GM06990 (cell line): Measurements from ENCODE around the gene GNB1.

Experiments
- DNase-seq: peaks from one replicate; pipeline ENCODE4 v3.0.0-alpha.2; 2011; ENCODE audit not compliant: insufficient read length; ENCODE audit errors: extremely low read depth
- H3K27me3 ChIP-seq: replicated peaks from 2 replicates; pipeline ENCODE4 v1.6.0; 2011; ENCODE audit warnings: low read length; ENCODE audit not compliant: control insufficient read depth, insufficient read depth
- H3K36me3 ChIP-seq: 2 replicates; pipeline ENCODE4 v1.5.1; 2011; ENCODE audit warnings: low read length; ENCODE audit not compliant: control insufficient read depth, insufficient read depth
- H3K4me3 ChIP-seq: replicated peaks from 2 replicates; pipeline ENCODE4 v1.5.1; 2011; ENCODE audit warnings: low read depth, mild to moderate bottlenecking, control low read depth, low read length
- CTCF ChIP-seq: IDR thresholded peaks from 2 replicates; pipeline ENCODE4 v1.5.1; 2011; ENCODE audit warnings: low read length, control low read depth, mild to moderate bottlenecking, inconsistent platforms; ENCODE audit not compliant: insufficient read depth, poor library complexity, severe bottlenecking

GNB1 gene

GRCh38 chr1:1756661-1757421 is 134.0 kb downstream of the GNB1 start:
- H3K27me3 ChIP-seq, result no peaks in the 10 kb centered on the region
- no peak for DNase-seq
- TF ChIP-seq CTCF, result no peak
- H3K36me3 ChIP-seq, result peaks cover 57% of the 10 kb centered on the region
- no peak overlapping the region for H3K4me3 ChIP-seq

- no peaks in the 10 kb centered on the region for H3K27me3 ChIP-seq
- no peak overlapping the region for H3K4me3 ChIP-seq
- no peak for TF ChIP-seq CTCF
- peaks cover 51% of the 10 kb centered on the region for H3K36me3 ChIP-seq
- DNase-seq, result no peak
Measured at GRCh38 chr1:1755852-1756251, 135.0 kb downstream of the GNB1 start.

- Histone ChIP-seq H3K36me3 (peaks cover 47% of the 10 kb centered on the region), H3K4me3 (no peak overlapping the region), H3K27me3 (no peaks in the 10 kb centered on the region)
- no peak for TF ChIP-seq CTCF
- DNase-seq, result no peak
Measured at GRCh38 chr1:1755426-1755825, 135.5 kb downstream of the GNB1 start.

- DNase-seq, result no peak
- Histone ChIP-seq H3K27me3 (no peaks in the 10 kb centered on the region), H3K36me3 (peaks cover 39% of the 10 kb centered on the region), H3K4me3 (no peak overlapping the region)
- TF ChIP-seq CTCF, result no peak
Measured at GRCh38 chr1:1754051-1754815, 136.7 kb downstream of the GNB1 start.

GRCh38 chr1:1753607-1754005 is 137.3 kb downstream of the GNB1 start:
- DNase-seq, result no peak
- H3K4me3 ChIP-seq, result no peak overlapping the region
- no peaks in the 10 kb centered on the region for H3K27me3 ChIP-seq
- no peak for TF ChIP-seq CTCF
- peaks cover 39% of the 10 kb centered on the region for H3K36me3 ChIP-seq
